HCT116 (cell line): ENCODE data around the gene SLC25A48. TPM values are rescaled to one million over a fixed set of nuclear protein-coding genes. Genes with fewer than 3 reads are reported as not detected.

Source experiments
- ATAC-seq: fragments of 200-7000 bp; cut with Tn5 transposase; 2 replicates; pipeline ENCODE4 v1.9.1; 2020; ENCODE audit warnings: mild to moderate bottlenecking, moderate library complexity
- BruUV-seq: library from RNA; stranded (reverse); fragments of 400-500 nt; replicated peaks from 2 replicates; lab custom pipeline; 2021; lab: Mats Ljungman, UMichigan
- CTCF ChIA-PET: fragments of 300-600 bp; sonication (Branson Sonifier 250); formaldehyde crosslinking; loops from one replicate; lab custom pipeline; 2021; ENCODE audit warnings: antibody characterized with exemption; lab: Charles Lee
- POLR2A ChIA-PET: fragments of 300-600, 350-600 bp; sonication (Branson Sonifier 250); formaldehyde crosslinking; loops from one replicate; lab custom pipeline; 2021; ENCODE audit warnings: antibody characterized with exemption; lab: Charles Lee
- RAD21 ChIA-PET, 2 experiments: fragments of 300-600 bp; sonication (Branson Sonifier 250); formaldehyde crosslinking; loops; one replicate each; lab custom pipeline; 2023; ENCODE audit warnings: low total read pairs in 2 of 2; ENCODE audit not compliant: uncharacterized antibody in 2 of 2, unreplicated experiment in 2 of 2, low non-redundant PET in 1 of 2; lab: Charles Lee
- DNase-seq: peaks from one replicate; pipeline ENCODE4 v3.0.0-alpha.2; 2010; ENCODE audit warnings: low read depth, low spot score
- H2AFZ ChIP-seq: fragments of 200-600 bp; shearing (Covaris generic), sonication (generic); 2 replicates; pipeline ENCODE4 v1.6.1; 2017; ENCODE audit warnings: low read depth, mixed run types, mixed read lengths, antibody characterized with exemption, low read length; ENCODE audit not compliant: poor library complexity, severe bottlenecking
- H3K27ac ChIP-seq: 2 replicates; pipeline ENCODE4 v1.5.1; 2012; ENCODE audit warnings: low read depth, low read length
- H3K27me3 ChIP-seq: fragments of 200-600 bp; sonication (generic); 2 replicates; pipeline ENCODE4 v1.6.1; 2016; ENCODE audit warnings: mixed run types, low read length, mixed read lengths; ENCODE audit not compliant: insufficient read depth
- H3K36me3 ChIP-seq, 2 experiments: fragments of 200-500 bp in 1 of 2; fragments of 200-600 bp in 1 of 2; sonication (Bioruptor generic) in 1 of 2; sonication (generic) in 1 of 2; 2 replicates each; pipeline versions ENCODE4 v1.5.1 to v1.6.1; 2014 to 2016; ENCODE audit warnings: low read length in 2 of 2, inconsistent platforms in 1 of 2, mixed read lengths in 1 of 2, mixed run types in 1 of 2; ENCODE audit not compliant: insufficient read depth in 2 of 2, control insufficient read depth in 1 of 2
- H3K4me1 ChIP-seq, 2 experiments: fragments of 200-600 bp in 1 of 2; sonication (generic) in 1 of 2; 2 replicates each; pipeline versions ENCODE4 v1.5.1 to v1.6.1; 2012 to 2017; ENCODE audit warnings: low read length in 2 of 2, inconsistent platforms in 1 of 2, mild to moderate bottlenecking in 1 of 2, mixed read lengths in 1 of 2, mixed run types in 1 of 2, moderate library complexity in 1 of 2; ENCODE audit not compliant: insufficient read depth in 2 of 2, control insufficient read depth in 1 of 2
- H3K4me2 ChIP-seq: fragments of 200-600 bp; sonication (generic); 2 replicates; pipeline ENCODE4 v1.6.1; 2017; ENCODE audit warnings: mixed run types, low read length, mixed read lengths
- H3K4me3 ChIP-seq, 2 experiments: fragments of 200-600 bp in 1 of 2; sonication (generic) in 1 of 2; replicated peaks in 1 of 2; 2 replicates each; pipeline ENCODE4 v1.5.1; 2011 to 2016; ENCODE audit warnings: low read length in 2 of 2, control low read depth in 1 of 2, low read depth in 1 of 2, mild to moderate bottlenecking in 1 of 2, mixed read lengths in 1 of 2, mixed run types in 1 of 2
- H3K79me2 ChIP-seq: fragments of 200-600 bp; sonication (generic); 2 replicates; pipeline ENCODE4 v1.6.1; 2017; ENCODE audit warnings: mild to moderate bottlenecking, mixed run types, low read length, moderate library complexity, mixed read lengths; ENCODE audit not compliant: insufficient read depth
- H3K9ac ChIP-seq: fragments of 200-600 bp; sonication (generic); 2 replicates; pipeline ENCODE4 v1.6.1; 2016; ENCODE audit warnings: low read length, mixed read lengths
- H3K9me2 ChIP-seq: fragments of 200-600 bp; sonication (generic), shearing (Covaris generic); 2 replicates; pipeline ENCODE4 v1.6.1; 2017; ENCODE audit warnings: mixed run types, mild to moderate bottlenecking, moderate library complexity; ENCODE audit not compliant: insufficient read depth
- H3K9me3 ChIP-seq, 2 experiments: fragments of 200-500 bp in 1 of 2; fragments of 200-600 bp in 1 of 2; sonication (Bioruptor generic) in 1 of 2; sonication (generic) in 1 of 2; 2 replicates each; pipeline ENCODE4 v1.6.1; 2014 to 2017; ENCODE audit warnings: low read length in 2 of 2, mixed read lengths in 2 of 2, inconsistent platforms in 1 of 2, low read depth in 1 of 2, mild to moderate bottlenecking in 1 of 2, mixed run types in 1 of 2, moderate library complexity in 1 of 2; ENCODE audit not compliant: control insufficient read depth in 1 of 2, insufficient read depth in 1 of 2
- H4K20me1 ChIP-seq: fragments of 200-600 bp; sonication (generic), shearing (Covaris generic); 2 replicates; pipeline ENCODE4 v1.6.1; 2017; ENCODE audit warnings: mixed run types, mild to moderate bottlenecking, moderate library complexity; ENCODE audit not compliant: insufficient read depth
- CBX3 ChIP-seq: IDR thresholded peaks from 2 replicates; pipeline ENCODE4 v1.6.1; 2012; ENCODE audit warnings: low read depth
- CEBPB ChIP-seq: IDR thresholded peaks from 2 replicates; pipeline ENCODE4 v1.6.1; 2012; ENCODE audit warnings: low read depth
- ELF1 ChIP-seq: IDR thresholded peaks from 2 replicates; pipeline ENCODE4 v1.6.1; 2012; ENCODE audit warnings: low read depth, borderline replicate concordance
- EZH2 ChIP-seq: fragments of 200-600 bp; sonication (generic); IDR thresholded peaks from 2 replicates; pipeline ENCODE4 v1.6.1; 2017; ENCODE audit warnings: antibody characterized with exemption, mixed run types
- EZH2phosphoT487 ChIP-seq: fragments of 200-600 bp; IDR thresholded peaks from 2 replicates; pipeline ENCODE4 v1.6.1; 2018; ENCODE audit warnings: antibody characterized with exemption, borderline replicate concordance
- FOSL1 ChIP-seq: IDR thresholded peaks from 2 replicates; pipeline ENCODE4 v1.6.1; 2012; ENCODE audit warnings: low read depth
- JUND ChIP-seq: IDR thresholded peaks from 2 replicates; pipeline ENCODE4 v1.6.1; 2012
- POLR2A ChIP-seq: IDR thresholded peaks from 2 replicates; pipeline ENCODE4 v1.7.0; 2011; ENCODE audit warnings: borderline replicate concordance; ENCODE audit not compliant: insufficient read depth, insufficient read length; ENCODE audit errors: extremely low read depth
- SIN3A ChIP-seq: IDR thresholded peaks from 2 replicates; pipeline ENCODE4 v1.6.1; 2012; ENCODE audit warnings: low read depth
- SP1 ChIP-seq: IDR thresholded peaks from 2 replicates; pipeline ENCODE4 v1.6.1; 2012; ENCODE audit warnings: low read depth
- TCF7L2 ChIP-seq: IDR thresholded peaks from 2 replicates; pipeline ENCODE4 v1.7.0; 2011; ENCODE audit warnings: borderline replicate concordance, inconsistent platforms; ENCODE audit not compliant: insufficient read depth, insufficient read length; ENCODE audit errors: extremely low read depth
- YY1 ChIP-seq: IDR thresholded peaks from 2 replicates; pipeline ENCODE4 v1.6.1; 2011; ENCODE audit warnings: low read length, low read depth, moderate library complexity, mild to moderate bottlenecking; ENCODE audit not compliant: insufficient replicate concordance; ENCODE audit errors: extremely low read depth
- ZNF274 ChIP-seq: fragments of 200-500 bp; sonication (Bioruptor generic); IDR thresholded peaks from 2 replicates; pipeline ENCODE4 v1.6.1; 2014; ENCODE audit warnings: mild to moderate bottlenecking, low read depth, low read length, inconsistent platforms
- intact Hi-C: fragments of 100-400 bp; cut with micrococcal nuclease; formaldehyde crosslinking; loops from 2 replicates; pipeline ENCODE4 v1.10.0; 2022
- total RNA-seq: library from RNA; stranded (reverse); gene quantifications from one replicate; pipeline ENCODE4 v1.2.1, GENCODE V29; 2021; ENCODE audit not compliant: unreplicated experiment
- TF ChIP-seq, protein P1 (sequence below): IDR thresholded peaks from 2 replicates; pipeline ENCODE4 v1.6.1; 2012
- TF ChIP-seq, protein P2 (sequence below): IDR thresholded peaks from 2 replicates; pipeline ENCODE4 v1.6.1; 2011; ENCODE audit warnings: mild to moderate bottlenecking, low read length, moderate library complexity; ENCODE audit not compliant: insufficient replicate concordance; ENCODE audit errors: extremely low read depth
- TF ChIP-seq, protein P3 (sequence below), 3 experiments: fragments of 200-600 bp in 1 of 3; sonication (generic) in 1 of 3; IDR thresholded peaks in 2 of 3; conservative IDR thresholded peaks in 1 of 3; 2 replicates each; pipeline ENCODE4 v1.5.1; 2012 to 2017; ENCODE audit warnings: low read depth in 2 of 3, low read length in 2 of 3, antibody characterized with exemption in 1 of 3, borderline replicate concordance in 1 of 3, control low read depth in 1 of 3, mild to moderate bottlenecking in 1 of 3, mixed read lengths in 1 of 3, mixed run types in 1 of 3, moderate library complexity in 1 of 3; ENCODE audit not compliant: insufficient read depth in 1 of 3

The SLC25A48 gene
- total RNA-seq, 1 experiment from 2014 or later = 2.8 TPM

DNA sequence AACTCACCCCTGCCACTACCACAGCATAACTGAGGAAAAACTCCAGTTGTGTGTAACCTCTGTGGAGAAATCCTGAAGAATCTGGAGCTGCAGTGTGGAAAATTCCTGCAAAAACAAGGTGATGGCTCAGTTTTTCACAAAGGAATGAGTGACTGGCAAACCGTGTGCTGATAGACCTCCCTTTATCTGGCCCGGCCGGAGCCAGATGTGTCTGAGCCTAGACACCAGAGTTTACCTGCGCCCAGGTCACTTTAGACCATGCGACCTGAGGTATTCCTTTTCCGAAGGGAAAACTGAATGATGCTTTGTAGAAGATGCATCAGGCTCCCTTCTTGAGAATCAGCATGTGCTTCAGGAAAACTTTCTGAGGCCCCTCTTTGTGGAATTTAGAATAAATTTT lies 16.2 kb downstream of the SLC25A48 start:
- POLR2A ChIA-PET = no interaction called here
- H3K36me3 ChIP-seq = no peaks in the 10 kb centered on the region
- intact Hi-C loops = no loop called here
- TF ChIP-seq POLR2A (no peak), SIN3A (no peak), FOSL1 (no peak), SP1 (no peak)
- TF ChIP-seq, protein P1, sequence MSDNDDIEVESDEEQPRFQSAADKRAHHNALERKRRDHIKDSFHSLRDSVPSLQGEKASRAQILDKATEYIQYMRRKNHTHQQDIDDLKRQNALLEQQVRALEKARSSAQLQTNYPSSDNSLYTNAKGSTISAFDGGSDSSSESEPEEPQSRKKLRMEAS = no peak
- TF ChIP-seq, protein P2, sequence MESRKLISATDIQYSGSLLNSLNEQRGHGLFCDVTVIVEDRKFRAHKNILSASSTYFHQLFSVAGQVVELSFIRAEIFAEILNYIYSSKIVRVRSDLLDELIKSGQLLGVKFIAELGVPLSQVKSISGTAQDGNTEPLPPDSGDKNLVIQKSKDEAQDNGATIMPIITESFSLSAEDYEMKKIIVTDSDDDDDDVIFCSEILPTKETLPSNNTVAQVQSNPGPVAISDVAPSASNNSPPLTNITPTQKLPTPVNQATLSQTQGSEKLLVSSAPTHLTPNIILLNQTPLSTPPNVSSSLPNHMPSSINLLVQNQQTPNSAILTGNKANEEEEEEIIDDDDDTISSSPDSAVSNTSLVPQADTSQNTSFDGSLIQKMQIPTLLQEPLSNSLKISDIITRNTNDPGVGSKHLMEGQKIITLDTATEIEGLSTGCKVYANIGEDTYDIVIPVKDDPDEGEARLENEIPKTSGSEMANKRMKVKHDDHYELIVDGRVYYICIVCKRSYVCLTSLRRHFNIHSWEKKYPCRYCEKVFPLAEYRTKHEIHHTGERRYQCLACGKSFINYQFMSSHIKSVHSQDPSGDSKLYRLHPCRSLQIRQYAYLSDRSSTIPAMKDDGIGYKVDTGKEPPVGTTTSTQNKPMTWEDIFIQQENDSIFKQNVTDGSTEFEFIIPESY = no peak
- H2AFZ ChIP-seq = no peak overlapping the region
- RAD21 ChIA-PET = no interaction called here
- no TSS peak for BruUV-seq
- ATAC-seq = no peak
- no peaks in the 10 kb centered on the region for H3K27me3 ChIP-seq
- H3K79me2 ChIP-seq = no peaks in the 10 kb centered on the region
- no peak for DNase-seq
- H3K9me2 ChIP-seq = no peaks in the 10 kb centered on the region
- H3K4me2 ChIP-seq = no peak overlapping the region
- CTCF ChIA-PET = no interaction called here
- no peaks in the 10 kb centered on the region for H3K9me3 ChIP-seq
- no peak overlapping the region for H3K27ac ChIP-seq
- H3K4me3 ChIP-seq = no peak overlapping the region
- peaks cover 0 to 7% of the 10 kb centered on the region in 2 experiments; a peak in 1 of 4 replicates for H3K4me1 ChIP-seq
- no peak overlapping the region for H3K9ac ChIP-seq
- H4K20me1 ChIP-seq = no peaks in the 10 kb centered on the region

DNA sequence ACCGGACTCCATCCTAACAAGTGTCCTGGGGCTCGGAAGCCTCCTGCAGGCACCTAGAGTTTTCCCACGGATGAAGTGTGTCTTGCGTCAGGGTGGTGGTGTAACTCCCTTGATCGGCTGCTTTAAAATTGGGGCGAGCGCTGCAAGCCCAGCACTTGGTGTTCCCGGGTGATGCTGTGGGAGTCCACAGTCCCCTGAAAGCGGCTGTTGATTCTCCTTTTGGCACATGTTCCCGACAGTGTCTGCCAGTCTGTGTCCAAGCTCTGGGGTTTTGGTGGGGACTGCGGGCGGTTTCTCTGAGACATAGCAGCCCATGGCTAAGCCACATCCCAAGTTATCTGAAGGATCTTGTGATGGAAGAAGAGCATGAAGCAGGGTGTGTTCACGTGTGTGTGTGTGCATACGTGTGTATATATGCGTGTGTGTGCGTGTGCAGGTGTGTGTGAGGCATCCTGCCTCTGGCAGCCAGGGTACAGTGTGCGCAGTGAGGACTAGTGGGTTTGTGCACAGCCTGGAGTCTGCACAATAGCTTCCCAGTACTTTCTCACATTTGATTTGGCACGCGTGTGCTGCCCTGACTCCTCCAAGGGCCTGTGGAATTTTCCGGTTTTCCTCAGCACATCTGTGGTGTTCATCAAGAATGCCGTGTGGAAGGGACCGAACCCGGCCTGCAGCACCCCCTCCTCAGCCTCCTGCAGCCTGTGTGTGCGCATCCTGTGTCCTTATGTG lies 16.9 kb downstream of the SLC25A48 start:
- Histone ChIP-seq H4K20me1 (no peaks in the 10 kb centered on the region), H3K79me2 (no peaks in the 10 kb centered on the region), H3K4me1 (peaks cover 0 to 7% of the 10 kb centered on the region in 2 experiments; a peak in 1 of 4 replicates), H3K27ac (no peak overlapping the region), H3K4me3 (no peak overlapping the region), H3K9ac (no peak overlapping the region), H3K36me3 (no peaks in the 10 kb centered on the region), H2AFZ (no peak overlapping the region), H3K4me2 (no peak overlapping the region), H3K9me2 (no peaks in the 10 kb centered on the region), H3K9me3 (no peaks in the 10 kb centered on the region), H3K27me3 (no peaks in the 10 kb centered on the region)
- ATAC-seq (no peak), DNase-seq (no peak)
- RAD21 ChIA-PET = no interaction called here
- intact Hi-C loops = no loop called here
- POLR2A ChIA-PET = no interaction called here
- CTCF ChIA-PET = no interaction called here
- no TSS peak for BruUV-seq
- TF ChIP-seq CBX3 (no peak), ELF1 (no peak), EZH2 (no peak), YY1 (no peak), POLR2A (no peak), EZH2phosphoT487 (no peak), SP1 (no peak), TCF7L2 (no peak), JUND (no peak), CEBPB (no peak), ZNF274 (no peak)
- TF ChIP-seq, protein P3, sequence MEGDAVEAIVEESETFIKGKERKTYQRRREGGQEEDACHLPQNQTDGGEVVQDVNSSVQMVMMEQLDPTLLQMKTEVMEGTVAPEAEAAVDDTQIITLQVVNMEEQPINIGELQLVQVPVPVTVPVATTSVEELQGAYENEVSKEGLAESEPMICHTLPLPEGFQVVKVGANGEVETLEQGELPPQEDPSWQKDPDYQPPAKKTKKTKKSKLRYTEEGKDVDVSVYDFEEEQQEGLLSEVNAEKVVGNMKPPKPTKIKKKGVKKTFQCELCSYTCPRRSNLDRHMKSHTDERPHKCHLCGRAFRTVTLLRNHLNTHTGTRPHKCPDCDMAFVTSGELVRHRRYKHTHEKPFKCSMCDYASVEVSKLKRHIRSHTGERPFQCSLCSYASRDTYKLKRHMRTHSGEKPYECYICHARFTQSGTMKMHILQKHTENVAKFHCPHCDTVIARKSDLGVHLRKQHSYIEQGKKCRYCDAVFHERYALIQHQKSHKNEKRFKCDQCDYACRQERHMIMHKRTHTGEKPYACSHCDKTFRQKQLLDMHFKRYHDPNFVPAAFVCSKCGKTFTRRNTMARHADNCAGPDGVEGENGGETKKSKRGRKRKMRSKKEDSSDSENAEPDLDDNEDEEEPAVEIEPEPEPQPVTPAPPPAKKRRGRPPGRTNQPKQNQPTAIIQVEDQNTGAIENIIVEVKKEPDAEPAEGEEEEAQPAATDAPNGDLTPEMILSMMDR (IDR thresholded peaks at IDR 0.05 in 2 of 3, conservative IDR thresholded peaks at IDR 0.05 in 1 of 3; ENCODE audit: borderline replicate concordance in 1 of 3, insufficient read depth in 1 of 3, low read depth in 2 of 3, low read length in 2 of 3) = no peak
